Measurements from ENCODE around the gene MAPKAPK2.

The MAPKAPK2 gene

GRCh38 chr1:206738370-206739366 lies 54.0 kb downstream of the MAPKAPK2 start:
- DNase-seq (ENCODE audit: extremely low spot score): no peak
- POLR2A ChIA-PET: interaction anchor here (1.3 to 1.4 kb wide), 2 partner anchors 27 to 31 kb away, joined by 4 to 6 read pairs; no protein-coding TSS in a partner anchor
- CTCF ChIA-PET: interaction anchor here (0.8 to 14.9 kb wide), 23 partner anchors 13 to 244 kb away, joined by 3 to 464 read pairs (median 5); partner anchors contain the start of gene IL10
- peak; percentile 40 for TF ChIP-seq CTCF (IDR thresholded peaks at IDR 0.05; ENCODE audit: control extremely low read depth, extremely low read depth, low read depth, missing control alignments)

GRCh38 chr1:206739411-206740076 lies 54.8 kb downstream of the MAPKAPK2 start:
- POLR2A ChIA-PET: interaction anchor here (1.3 to 1.4 kb wide), 2 partner anchors 26 to 30 kb away, joined by 4 to 6 read pairs; no protein-coding TSS in a partner anchor
- no peak for TF ChIP-seq CTCF (IDR thresholded peaks at IDR 0.05; ENCODE audit: control extremely low read depth, extremely low read depth, low read depth, missing control alignments)
- CTCF ChIA-PET: interaction anchor here (0.8 to 3.6 kb wide), 30 partner anchors 13 to 260 kb away, joined by 3 to 17 read pairs (median 4); partner anchors contain the start of gene IL10
- peak; percentile 84 for DNase-seq (ENCODE audit: extremely low spot score)

- ChIA-PET POLR2A (no interaction called here), CTCF (interaction anchor here (0.7 to 3.6 kb wide), 14 partner anchors 15 to 241 kb away, joined by 3 to 15 read pairs (median 4); partner anchors contain the start of gene IL19)
- DNase-seq (ENCODE audit: extremely low spot score): no peak
- no peak for TF ChIP-seq CTCF (IDR thresholded peaks at IDR 0.05; ENCODE audit: control extremely low read depth, extremely low read depth, low read depth, missing control alignments)
Observed at GRCh38 chr1:206741142-206741701, 56.5 kb downstream of the MAPKAPK2 start.

- no peak for TF ChIP-seq CTCF (IDR thresholded peaks at IDR 0.05; ENCODE audit: control extremely low read depth, extremely low read depth, low read depth, missing control alignments)
- CTCF ChIA-PET: interaction anchor here (1.1 to 3.6 kb wide), 5 partner anchors 8 to 66 kb away, joined by 3 to 23 read pairs (median 4); no protein-coding TSS in a partner anchor
- no peak for DNase-seq (ENCODE audit: extremely low spot score)
- POLR2A ChIA-PET: no interaction called here
Observed at GRCh38 chr1:206742719-206743383, 58.1 kb downstream of the MAPKAPK2 start.

- TF ChIP-seq CTCF (IDR thresholded peaks at IDR 0.05; ENCODE audit: control extremely low read depth, extremely low read depth, low read depth, missing control alignments): no peak
- CTCF ChIA-PET: interaction anchor here (0.8 to 3.5 kb wide), 11 partner anchors 10 to 238 kb away, joined by 3 to 23 read pairs (median 5); no protein-coding TSS in a partner anchor
- DNase-seq (ENCODE audit: extremely low spot score): no peak
- POLR2A ChIA-PET: interaction anchor here (0.6 kb wide), 1 partner anchor 285 kb away, joined by 3 read pairs; no protein-coding TSS in a partner anchor
Observed at GRCh38 chr1:206744683-206745082, 60.0 kb downstream of the MAPKAPK2 start.
